ENCODE results near the gene BTBD19.
"Not testable (repeated sequence)": the region's sequence is repeated elsewhere in the genome, so short reads cannot be mapped to it uniquely, and the experiment has no call there.

BTBD19 gene

DNA sequence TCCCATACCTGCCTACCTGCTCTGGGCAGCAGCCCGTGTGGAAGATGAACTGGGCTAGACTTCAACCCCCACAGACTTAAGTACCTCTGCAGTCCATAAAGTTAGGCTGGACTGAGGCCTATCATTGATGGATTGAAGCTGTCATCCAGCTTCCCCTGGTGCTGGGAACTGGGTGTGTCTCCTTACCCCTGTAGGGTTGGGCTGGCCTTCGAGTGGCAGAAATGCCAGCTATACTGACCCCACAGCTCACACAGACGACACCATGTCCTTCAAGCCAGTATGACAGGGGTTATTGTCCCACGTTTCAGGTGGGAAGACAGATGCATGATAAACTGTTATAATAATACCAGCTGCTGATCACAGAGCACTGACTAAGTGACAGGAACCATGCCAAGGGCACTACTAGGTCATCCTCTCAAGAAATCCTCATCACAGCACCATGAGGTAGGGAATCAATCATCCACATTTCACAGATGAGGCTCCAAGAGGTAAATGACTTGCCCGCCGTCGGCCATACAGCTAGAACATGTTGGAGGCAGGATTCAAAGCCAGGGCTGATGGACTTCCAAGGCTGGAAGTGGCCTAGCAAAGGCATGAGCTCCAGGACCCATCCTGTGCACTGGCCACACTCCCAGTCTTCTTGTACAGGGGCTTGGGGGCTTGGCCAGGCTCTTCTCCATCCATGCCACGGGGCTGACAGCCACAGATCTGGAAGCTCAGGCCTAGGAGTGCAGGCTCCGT lies 20.0 kb upstream of the BTBD19 start, which contains the start of gene BEST4:
Gene BEST4 (minus strand): TSS at position 51 of the 741 bp plus-strand sequence. CDS start 465 bp downstream, outside the sequence.
- DNase-seq: no peak

DNA sequence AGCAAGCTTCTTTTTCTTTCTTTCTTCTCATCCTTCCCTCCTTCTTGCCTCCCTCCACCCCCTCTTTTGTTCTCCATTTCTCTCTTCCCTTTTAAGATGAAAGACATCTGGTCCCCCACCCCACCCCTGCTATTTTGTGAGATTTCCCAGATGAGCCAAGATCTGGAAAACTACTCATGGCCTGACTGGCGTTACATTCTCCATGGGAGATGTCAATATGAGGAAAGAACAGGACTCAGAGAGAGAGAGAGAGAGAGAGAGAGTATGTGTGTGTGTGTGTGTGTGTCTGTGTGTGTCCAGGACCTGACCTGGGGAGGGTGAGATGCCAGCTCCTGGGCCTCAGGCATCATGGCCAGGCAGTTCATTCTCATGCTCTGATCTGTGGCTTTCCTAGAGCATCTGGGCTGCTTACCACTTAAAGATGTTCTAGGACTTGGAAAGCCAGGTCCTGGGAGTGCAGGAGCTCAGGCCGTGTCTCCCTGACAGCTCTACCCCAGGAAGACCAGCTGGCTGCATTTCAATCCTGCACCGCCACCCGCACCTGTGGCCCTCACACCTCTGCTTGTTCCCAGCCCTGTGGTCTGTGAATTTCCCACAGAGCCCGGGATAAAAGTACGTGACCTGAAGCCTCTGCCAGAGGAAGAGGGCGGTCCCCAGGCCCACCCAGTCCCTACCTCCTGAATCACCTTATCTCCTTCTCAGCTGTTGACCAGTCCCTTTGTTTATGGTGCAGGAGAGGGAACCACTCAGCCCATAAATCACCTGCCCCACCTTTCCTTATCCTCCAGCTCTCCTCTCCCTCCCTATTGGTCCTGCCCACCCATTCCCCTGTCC lies 17.1 kb upstream of the BTBD19 start:
- no peak for DNase-seq

GRCh38 chr1:44792736-44793502 lies 15.4 kb upstream of the BTBD19 start:
- DNase-seq: no peak

DNA sequence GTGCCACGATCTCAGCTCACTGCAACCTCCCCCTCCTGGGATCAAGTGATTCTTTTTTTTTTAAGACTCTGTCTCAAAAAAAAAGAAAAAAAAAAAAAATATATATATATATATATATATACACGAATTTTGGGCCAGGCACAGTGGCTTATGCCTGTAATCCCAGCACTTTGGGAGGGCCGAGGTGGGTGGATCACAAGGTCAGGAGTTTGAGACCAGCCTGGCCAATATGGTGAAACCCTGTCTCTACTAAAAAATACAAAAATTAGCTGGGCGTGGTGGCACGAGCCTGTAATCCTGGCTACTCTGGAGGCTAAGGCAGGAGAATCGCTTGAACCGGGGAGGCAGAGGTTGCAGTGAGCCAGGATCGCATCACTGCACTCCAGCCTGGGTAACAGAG lies 10.4 kb upstream of the BTBD19 start:
- not testable (repeated sequence) for DNase-seq

DNA sequence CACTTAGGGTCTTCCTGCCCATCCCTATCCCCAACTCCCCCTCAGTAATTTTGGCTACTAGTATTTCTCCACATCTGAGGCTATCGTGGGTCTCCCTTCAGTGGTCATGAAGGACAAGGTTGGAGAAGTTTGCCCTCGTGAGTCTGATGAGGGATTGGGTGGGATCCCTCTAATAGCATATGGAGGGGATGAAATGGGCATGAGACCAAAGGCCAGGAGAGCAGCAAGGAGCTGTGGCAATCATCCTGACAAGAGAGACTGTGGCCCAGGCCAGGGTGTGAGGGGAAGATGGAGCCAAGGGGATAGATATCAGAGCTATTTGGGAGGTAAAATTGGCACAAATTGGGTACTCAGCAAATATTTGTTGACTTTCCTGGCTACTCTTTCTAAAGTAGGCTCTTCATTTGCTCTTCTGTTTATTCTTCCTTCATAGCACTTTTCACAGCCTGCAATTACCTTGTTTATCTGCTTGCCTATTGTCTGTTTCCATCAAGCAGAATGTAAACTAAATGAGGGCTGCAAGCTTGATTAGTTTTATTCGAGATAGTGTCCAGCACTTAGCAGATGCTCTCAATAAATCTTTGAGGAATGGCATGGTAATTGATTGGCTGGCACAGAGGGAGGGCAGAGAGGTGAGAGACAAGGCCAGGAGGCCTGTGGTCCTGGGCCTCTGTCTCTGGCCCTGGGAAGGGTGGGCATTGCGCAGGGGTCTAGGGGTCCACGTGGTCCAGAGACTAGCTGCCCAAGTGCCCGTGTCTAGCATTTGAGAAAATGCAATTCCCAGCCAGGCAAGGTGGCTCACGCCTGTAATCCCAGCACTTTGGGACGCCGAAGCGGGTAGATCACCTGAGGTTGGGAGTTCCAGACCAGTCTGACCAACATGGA lies 9.6 kb upstream of the BTBD19 start:
- DNase-seq: no peak

- DNase-seq: peak; percentile 99
These were observed 8.3 kb upstream of the BTBD19 start, which contains the start of gene PLK3 for GRCh38 chr1:44799770-44800584. TSS of gene PLK3 (plus strand) at chr1:44800377. CDS start at chr1:44800464, 87 bp downstream.

DNA sequence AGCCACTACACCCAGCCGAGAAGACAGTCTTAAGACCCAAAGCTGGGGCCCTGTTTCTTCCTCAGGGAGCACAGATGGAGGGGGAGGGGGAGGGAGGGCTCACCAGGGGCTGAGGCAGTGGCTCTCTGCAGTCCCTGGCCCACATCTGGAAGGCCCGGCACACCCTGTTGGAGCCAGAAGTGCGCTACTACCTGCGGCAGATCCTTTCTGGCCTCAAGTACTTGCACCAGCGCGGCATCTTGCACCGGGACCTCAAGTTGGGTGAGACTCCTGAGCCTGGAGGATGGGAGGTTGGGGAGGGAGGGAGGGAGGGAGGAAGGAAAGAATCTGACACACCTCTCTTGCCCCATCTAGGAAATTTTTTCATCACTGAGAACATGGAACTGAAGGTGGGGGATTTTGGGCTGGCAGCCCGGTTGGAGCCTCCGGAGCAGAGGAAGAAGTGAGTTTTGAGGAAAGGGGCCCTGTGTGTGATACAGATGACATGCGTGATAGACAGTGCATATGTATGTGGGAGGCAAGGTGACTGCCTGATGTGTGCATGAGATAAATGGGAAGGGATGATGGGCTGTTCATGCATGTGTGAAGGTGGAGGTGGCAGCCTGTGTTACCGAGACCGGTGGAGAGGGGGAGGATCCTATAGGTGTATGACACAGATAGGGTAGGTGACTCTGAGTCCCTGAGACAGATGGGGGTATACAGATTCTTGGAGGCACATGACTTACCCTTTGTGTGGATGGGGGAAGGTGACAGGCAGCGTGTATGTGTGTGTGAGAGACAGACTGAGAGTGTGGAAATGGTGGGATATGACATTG lies 6.6 kb upstream of the BTBD19 start:
- DNase-seq: peak; percentile 63

DNA sequence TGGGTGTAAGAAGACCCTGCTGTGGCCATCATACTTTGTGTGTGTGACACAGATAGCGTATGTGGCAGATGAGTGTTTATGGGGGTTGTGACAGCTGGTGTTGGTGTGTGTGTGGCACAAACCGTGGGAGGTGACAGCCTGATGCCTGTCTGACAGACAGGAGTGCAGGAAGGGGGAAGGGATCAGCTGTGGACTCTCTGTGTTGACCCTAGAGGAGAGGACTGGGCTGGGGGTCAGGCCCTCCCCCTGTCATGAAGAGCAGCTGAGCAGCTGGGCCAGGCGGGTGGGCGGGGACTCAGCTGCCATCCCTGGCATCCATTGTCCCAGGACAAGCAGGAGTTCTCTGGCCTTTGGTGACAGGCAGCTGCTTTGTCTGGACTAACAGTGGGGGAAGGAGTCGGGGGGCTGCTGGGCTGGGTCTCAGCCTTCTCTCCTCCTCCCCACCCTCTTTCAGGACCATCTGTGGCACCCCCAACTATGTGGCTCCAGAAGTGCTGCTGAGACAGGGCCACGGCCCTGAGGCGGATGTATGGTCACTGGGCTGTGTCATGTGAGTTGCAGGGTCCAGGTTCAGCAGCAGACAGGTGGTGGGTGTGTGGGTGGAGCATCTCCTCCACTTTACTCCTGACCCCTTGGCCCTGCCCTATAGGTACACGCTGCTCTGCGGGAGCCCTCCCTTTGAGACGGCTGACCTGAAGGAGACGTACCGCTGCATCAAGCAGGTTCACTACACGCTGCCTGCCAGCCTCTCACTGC lies 5.8 kb upstream of the BTBD19 start:
- no peak for DNase-seq

DNA sequence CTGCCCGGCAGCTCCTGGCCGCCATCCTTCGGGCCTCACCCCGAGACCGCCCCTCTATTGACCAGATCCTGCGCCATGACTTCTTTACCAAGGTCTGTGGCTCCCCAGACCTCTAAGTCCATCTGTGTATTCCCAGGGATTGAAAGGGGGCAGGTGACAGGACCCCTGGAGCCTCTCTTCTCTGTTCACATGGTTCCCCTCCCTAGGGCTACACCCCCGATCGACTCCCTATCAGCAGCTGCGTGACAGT lies 5.3 kb upstream of the BTBD19 start:
- DNase-seq: no peak

- DNase-seq: no peak
These were observed 4.8 kb upstream of the BTBD19 start for GRCh38 chr1:44803312-44804095.

DNA sequence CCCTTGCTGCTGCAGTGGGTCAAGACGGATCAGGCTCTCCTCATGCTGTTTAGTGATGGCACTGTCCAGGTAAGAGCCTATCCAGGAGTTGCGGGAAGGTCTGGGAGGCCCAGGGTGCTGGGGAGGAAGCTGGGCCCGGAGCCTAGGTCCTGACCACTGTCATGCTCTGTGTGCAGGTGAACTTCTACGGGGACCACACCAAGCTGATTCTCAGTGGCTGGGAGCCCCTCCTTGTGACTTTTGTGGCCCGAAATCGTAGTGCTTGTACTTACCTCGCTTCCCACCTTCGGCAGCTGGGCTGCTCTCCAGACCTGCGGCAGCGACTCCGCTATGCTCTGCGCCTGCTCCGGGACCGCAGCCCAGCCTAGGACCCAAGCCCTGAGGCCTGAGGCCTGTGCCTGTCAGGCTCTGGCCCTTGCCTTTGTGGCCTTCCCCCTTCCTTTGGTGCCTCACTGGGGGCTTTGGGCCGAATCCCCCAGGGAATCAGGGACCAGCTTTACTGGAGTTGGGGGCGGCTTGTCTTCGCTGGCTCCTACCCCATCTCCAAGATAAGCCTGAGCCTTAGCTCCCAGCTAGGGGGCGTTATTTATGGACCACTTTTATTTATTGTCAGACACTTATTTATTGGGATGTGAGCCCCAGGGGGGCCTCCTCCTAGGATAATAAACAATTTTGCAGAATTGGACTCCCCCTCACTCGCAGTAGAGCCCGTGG lies 2.9 kb upstream of the BTBD19 start:
- no peak for DNase-seq

DNA sequence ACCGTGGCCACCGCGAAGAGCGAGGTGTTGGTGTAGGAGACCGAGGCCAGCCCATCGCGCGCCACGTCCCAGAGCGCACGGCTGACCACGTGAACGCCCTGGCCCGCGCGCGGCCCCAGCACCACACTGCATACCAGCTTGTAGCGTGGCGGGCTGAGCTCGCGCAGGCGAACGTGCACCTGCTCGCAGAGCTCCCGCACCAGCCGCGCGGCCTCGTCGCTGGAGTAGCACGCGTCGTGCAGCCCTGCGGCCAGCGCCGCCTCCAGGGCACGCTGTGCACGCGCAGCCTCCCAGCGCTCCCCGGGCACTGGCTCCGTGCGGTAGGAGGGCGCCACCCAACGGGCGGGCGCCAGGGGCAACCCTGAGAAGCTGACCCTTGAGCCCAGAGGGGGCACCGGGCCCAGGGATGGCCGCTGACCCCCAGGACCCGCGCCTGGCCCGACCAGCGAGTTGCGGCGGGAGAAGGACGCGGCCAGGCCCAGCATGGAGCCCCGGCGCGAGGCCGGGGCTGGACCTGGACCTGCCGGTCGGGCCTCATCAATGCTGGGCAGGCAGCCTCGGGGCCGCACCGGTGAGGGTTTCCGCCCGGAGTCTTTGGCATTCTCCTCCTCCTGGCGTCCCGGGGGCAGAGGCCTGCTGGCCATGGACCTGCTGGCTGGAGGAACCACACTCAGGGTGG lies 2.2 kb upstream of the BTBD19 start:
- DNase-seq: no peak

GRCh38 chr1:44806704-44807363 lies 1.5 kb upstream of the BTBD19 start, which contains the start of gene DYNLT4:
TSS of gene DYNLT4 (minus strand) at chr1:44807351. CDS start at chr1:44806668, 683 bp downstream.
- DNase-seq: no peak

DNA sequence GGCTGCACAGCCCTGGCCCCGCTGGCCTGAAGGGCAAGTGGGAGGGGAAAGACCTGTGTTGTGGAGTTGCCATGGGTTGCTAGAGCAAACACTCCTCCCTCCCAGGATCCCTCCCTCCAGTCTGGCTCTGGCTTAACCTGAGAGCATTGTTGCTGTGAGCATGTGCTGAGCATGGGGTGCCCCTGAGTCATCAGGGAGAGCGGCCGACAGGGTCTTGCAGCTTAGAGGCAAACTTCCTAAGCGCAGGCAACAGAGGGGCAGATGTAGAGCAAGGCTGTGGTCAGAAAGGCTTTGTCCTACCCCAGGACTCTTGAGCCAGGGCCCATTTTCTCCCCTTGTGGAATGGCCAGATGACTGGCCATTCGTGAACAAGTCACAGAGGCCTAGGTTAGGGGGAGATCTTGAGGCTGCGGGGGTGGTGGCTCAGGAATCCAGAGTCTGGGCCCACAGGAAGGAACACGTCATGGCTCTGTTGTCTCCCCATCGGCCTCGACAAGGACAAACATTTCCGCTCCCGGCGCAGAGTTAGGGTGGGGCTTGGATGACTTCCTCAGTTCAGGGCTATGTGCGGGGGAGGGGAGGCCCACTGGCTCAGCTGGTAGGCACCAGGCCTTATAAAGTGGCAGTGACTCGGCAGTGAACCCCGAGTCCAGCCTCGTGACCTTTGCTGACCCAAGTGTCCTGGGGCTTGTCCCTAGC lies 810 bp upstream of the BTBD19 start:
- peak; percentile 94 for DNase-seq

GRCh38 chr1:44808938-44809917 lies 905 bp downstream of the BTBD19 start:
- DNase-seq: peak; percentile 92

Data from CD4-positive, alpha-beta T cell treated with Interleukin-21 for 1 hour (primary cell).